ENCODE measurements around the gene SH3GLB2.

SH3GLB2 gene

GRCh38 chr9:129059796-129060785 lies 32.0 kb upstream of the SH3GLB2 start:
- TF ChIP-seq MAX (IDR thresholded peaks at IDR 0.05), result no peak
- TF ChIP-seq FOXM1 (IDR thresholded peaks at IDR 0.05; ENCODE audit: borderline replicate concordance, low read depth), result no peak
- no peak for TF ChIP-seq EP300 (IDR thresholded peaks at IDR 0.05; ENCODE audit: borderline replicate concordance)
- TF ChIP-seq TAF1 (IDR thresholded peaks at IDR 0.05; ENCODE audit: low read depth), result no peak
- no peak for TF ChIP-seq EGR1 (IDR thresholded peaks at IDR 0.05)
- no peak for TF ChIP-seq TEAD4 (IDR thresholded peaks at IDR 0.05)
- TF ChIP-seq NFIC (IDR thresholded peaks at IDR 0.05), result no peak
- no peak for TF ChIP-seq YY1 (IDR thresholded peaks at IDR 0.05; ENCODE audit: low read depth)
- no peak for TF ChIP-seq CREB1 (IDR thresholded peaks at IDR 0.05; ENCODE audit: low read depth)

GRCh38 chr9:129058965-129059795 lies 31.0 kb upstream of the SH3GLB2 start:
- no peak for TF ChIP-seq CEBPB (IDR thresholded peaks at IDR 0.05)
- TF ChIP-seq YY1 (IDR thresholded peaks at IDR 0.05; ENCODE audit: low read depth), result no peak
- no peak for TF ChIP-seq CREB1 (IDR thresholded peaks at IDR 0.05; ENCODE audit: low read depth)
- TF ChIP-seq ZBTB7A (IDR thresholded peaks at IDR 0.05; ENCODE audit: low read depth), result no peak
- no peak for TF ChIP-seq EGR1 (IDR thresholded peaks at IDR 0.05)
- no peak for TF ChIP-seq NFIC (IDR thresholded peaks at IDR 0.05)
- no peak for TF ChIP-seq TAF1 (IDR thresholded peaks at IDR 0.05; ENCODE audit: low read depth)
- no peak for TF ChIP-seq TEAD4 (IDR thresholded peaks at IDR 0.05)
- no peak for TF ChIP-seq FOXM1 (IDR thresholded peaks at IDR 0.05; ENCODE audit: borderline replicate concordance, low read depth)
- no peak for TF ChIP-seq REST (IDR thresholded peaks at IDR 0.05; ENCODE audit: low read depth)
- no peak for TF ChIP-seq TCF12 (IDR thresholded peaks at IDR 0.05; ENCODE audit: low read depth)
- TF ChIP-seq USF1 (IDR thresholded peaks at IDR 0.05), result no peak
- TF ChIP-seq MAX (IDR thresholded peaks at IDR 0.05), result no peak
- no peak for TF ChIP-seq EP300 (IDR thresholded peaks at IDR 0.05; ENCODE audit: borderline replicate concordance)

GRCh38 chr9:129054163-129054851 lies 26.2 kb upstream of the SH3GLB2 start:
- TF ChIP-seq TAF1 (IDR thresholded peaks at IDR 0.05; ENCODE audit: low read depth) (no peak), USF1 (IDR thresholded peaks at IDR 0.05) (no peak), REST (IDR thresholded peaks at IDR 0.05; ENCODE audit: low read depth) (no peak), NFIC (IDR thresholded peaks at IDR 0.05) (no peak), MAX (IDR thresholded peaks at IDR 0.05) (no peak), YY1 (IDR thresholded peaks at IDR 0.05; ENCODE audit: low read depth) (no peak), EP300 (IDR thresholded peaks at IDR 0.05; ENCODE audit: borderline replicate concordance) (no peak), EGR1 (IDR thresholded peaks at IDR 0.05) (no peak), ZBTB7A (IDR thresholded peaks at IDR 0.05; ENCODE audit: low read depth) (no peak)

GRCh38 chr9:129053020-129053419 lies 24.9 kb upstream of the SH3GLB2 start:
- no peak for TF ChIP-seq TCF12 (IDR thresholded peaks at IDR 0.05; ENCODE audit: low read depth)
- no peak for TF ChIP-seq NFIC (IDR thresholded peaks at IDR 0.05)
- TF ChIP-seq FOXM1 (IDR thresholded peaks at IDR 0.05; ENCODE audit: borderline replicate concordance, low read depth), result no peak
- TF ChIP-seq CREB1 (IDR thresholded peaks at IDR 0.05; ENCODE audit: low read depth), result no peak
- TF ChIP-seq MAX (IDR thresholded peaks at IDR 0.05), result no peak
